A549 treated with Mapracorat at 1 μM for 4 hours (cell line): ENCODE data around the gene AMIGO1. TPM values are rescaled to one million over a fixed set of nuclear protein-coding genes. Genes with fewer than 3 reads are reported as not detected.

Experiments used
- total RNA-seq: library from RNA; stranded (reverse); fragments of 200-300 nt; extraction: Qiagen RNA extraction; gene quantifications from 5 replicates; pipeline ENCODE4 v1.2.3, GENCODE V29; 2022

Gene AMIGO1
- total RNA-seq, result 1.0 to 1.4 TPM (median 1.3 TPM) in 5 replicates

GRCh38 chr1:109509176-109510134 is at the start of gene AMIGO1:
AMIGO1 (minus strand) TSS chr1:109509727; CDS start chr1:109508912, 815 bp downstream.

GRCh38 chr1:109548321-109549267 is 39.1 kb upstream of the AMIGO1 start, which contains the start of gene GNAI3:
GNAI3 (plus strand) TSS chr1:109548615; CDS start chr1:109548721, 106 bp downstream.

DNA sequence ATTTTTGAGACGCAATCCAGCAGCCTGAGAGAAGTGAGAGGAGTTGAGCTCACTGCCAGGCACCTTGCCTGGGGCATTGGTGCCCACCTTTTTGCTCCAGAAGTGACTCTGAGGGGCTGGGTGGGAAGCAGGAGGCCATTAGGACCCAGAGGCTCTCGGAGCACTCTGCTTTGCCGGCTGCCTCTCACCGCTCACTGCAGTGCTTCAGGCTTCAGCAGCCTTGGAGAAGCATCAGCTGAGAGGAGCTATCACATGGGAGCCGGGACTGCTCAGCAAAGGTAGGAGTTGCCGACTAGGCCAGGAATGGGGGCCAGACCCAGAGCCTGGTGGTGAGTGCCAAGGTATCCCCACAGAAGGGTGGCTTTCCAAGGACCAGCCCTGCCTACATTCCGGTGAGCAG is 30.1 kb upstream of the AMIGO1 start, which contains the start of gene GPR61:
Gene GPR61, plus strand, starts transcription at position 197 of the 400 bp plus-strand sequence. CDS start 3,151 bp downstream, outside the sequence.

GRCh38 chr1:109493805-109494539 is 15.6 kb downstream of the AMIGO1 start, which contains the start of gene CYB561D1:
CYB561D1 (plus strand) TSS chr1:109494094; CDS start chr1:109494140, 46 bp downstream.

GRCh38 chr1:109483672-109484518 is 25.6 kb downstream of the AMIGO1 start, which contains the start of gene ATXN7L2:
ATXN7L2 (plus strand) TSS chr1:109483905; CDS start chr1:109483954, 49 bp downstream.

GRCh38 chr1:109466452-109467300 is 42.9 kb downstream of the AMIGO1 start, which contains the start of gene SYPL2:
SYPL2 (plus strand) TSS chr1:109466546; CDS start chr1:109466844, 298 bp downstream.

Other genes with a start within 250 kb of the AMIGO1 start
- gene PSRC1, start 226.6 kb downstream of the AMIGO1 start, total RNA-seq, result 16.3 to 25.3 TPM (median 22.6 TPM) in 5 replicates
- gene MYBPHL, start 202.7 kb downstream of the AMIGO1 start, total RNA-seq, result 0.25 TPM in 1 of 5 replicates, not detected in the others
- 3.4 to 4.6 TPM (median 4.3 TPM) in 5 replicates for gene SORT1, start 111.8 kb downstream of the AMIGO1 start, total RNA-seq
- 100 to 117 TPM (median 108 TPM) in 5 replicates for gene PSMA5, start 83.3 kb downstream of the AMIGO1 start, total RNA-seq
- 0.06 to 0.13 TPM (median 0.10 TPM) in 4 of 5 replicates, not detected in the other for gene SYPL2, start 43.2 kb downstream of the AMIGO1 start, total RNA-seq
- 1.9 to 2.8 TPM (median 2.3 TPM) in 5 replicates for gene ATXN7L2, start 25.8 kb downstream of the AMIGO1 start, total RNA-seq
- gene CYB561D1, start 15.6 kb downstream of the AMIGO1 start, total RNA-seq, result 4.0 to 5.0 TPM (median 4.4 TPM) in 5 replicates
- not detected in 5 replicates for gene GPR61, start 30.1 kb upstream of the AMIGO1 start, total RNA-seq
- gene GNAI3, start 38.9 kb upstream of the AMIGO1 start, total RNA-seq, result 4.7 to 5.5 TPM (median 5.2 TPM) in 5 replicates
- 0.13 to 0.17 TPM (median 0.17 TPM) in 3 of 5 replicates, not detected in the others for gene GNAT2, start 109.9 kb upstream of the AMIGO1 start, total RNA-seq
- 20.6 to 28.6 TPM (median 23.1 TPM) in 5 replicates for gene AMPD2, start 110.1 kb upstream of the AMIGO1 start, total RNA-seq
- gene GSTM4, start 146.4 kb upstream of the AMIGO1 start, total RNA-seq, result 8.6 to 11.1 TPM (median 9.3 TPM) in 5 replicates
- 2.9 to 3.6 TPM (median 3.4 TPM) in 5 replicates for gene GSTM2, start 158.3 kb upstream of the AMIGO1 start, total RNA-seq
- gene GSTM1, start 178.1 kb upstream of the AMIGO1 start, total RNA-seq, result not detected in 5 replicates
- not detected in 5 replicates for gene GSTM5, start 202.5 kb upstream of the AMIGO1 start, total RNA-seq
- 21.6 to 28.4 TPM (median 23.1 TPM) in 5 replicates for gene GSTM3, start 231.3 kb upstream of the AMIGO1 start, total RNA-seq